Esophagus squamous epithelium (tissue), 4 donors: ENCODE data around the gene DNM1L.

Experiments
- CTCF ChIP-seq, 6 experiments: fragments of 450-650 bp in 4 of 6; fragments of 200-600 bp in 2 of 6; sonication (generic) in 2 of 6; IDR thresholded peaks; one replicate each; pipeline ENCODE4 v1.5.1; 2016 to 2019; ENCODE audit warnings: antibody characterized with exemption in 6 of 6, mild to moderate bottlenecking in 4 of 6, moderate library complexity in 4 of 6
- POLR2A ChIP-seq, 4 donors: fragments of 450-650 bp; IDR thresholded peaks; one replicate each; pipeline ENCODE4 v1.6.1; 2017; ENCODE audit warnings: antibody characterized with exemption in 4 of 4, mild to moderate bottlenecking in 4 of 4, moderate library complexity in 3 of 4

GRCh38 chr12:32755654-32756475 is 76.8 kb downstream of the DNM1L start, which contains the start of gene YARS2:
- TF ChIP-seq CTCF (IDR thresholded peaks at IDR 0.05) (peak; percentile 71 to 90 (median 82)), POLR2A (IDR thresholded peaks at IDR 0.05) (peak in 2 of 4 donors; percentile 57 to 71)
